OCI-LY7 (cell line): ENCODE measurements around the gene CCDC71L. TPM values are rescaled to one million over a fixed set of nuclear protein-coding genes. Genes with fewer than 3 reads are reported as not detected.

ENCODE experiments used
- BruUV-seq: library from RNA; stranded (reverse); fragments of 400-500 nt; replicated peaks from 2 replicates; lab custom pipeline; 2021; lab: Mats Ljungman, UMichigan
- CTCF ChIA-PET: fragments of 300-600 bp; sonication (Branson Sonifier 250); formaldehyde crosslinking; loops from one replicate; lab custom pipeline; 2022; ENCODE audit warnings: antibody characterized with exemption; ENCODE audit not compliant: unreplicated experiment; lab: Charles Lee
- POLR2A ChIA-PET: fragments of 300-600 bp; sonication (Branson Sonifier 250); formaldehyde crosslinking; loops from one replicate; lab custom pipeline; 2022; ENCODE audit warnings: antibody characterized with exemption; lab: Charles Lee
- DNase-seq: peaks from one replicate; pipeline ENCODE4 v3.0.0-alpha.2; 2015; ENCODE audit warnings: low spot score
- H2AFZ ChIP-seq: fragments of 200-600 bp; sonication (generic), shearing (Covaris generic); 2 replicates; pipeline ENCODE4 v1.6.1; 2014; ENCODE audit warnings: mild to moderate bottlenecking, antibody characterized with exemption, low read length, moderate library complexity
- H3K27ac ChIP-seq: fragments of 200-600 bp; sonication (generic); 2 replicates; pipeline ENCODE4 v1.5.1; 2014; ENCODE audit warnings: mixed run types, low read depth, mild to moderate bottlenecking, moderate library complexity, low read length, inconsistent platforms; ENCODE audit not compliant: poor library complexity, severe bottlenecking
- H3K36me3 ChIP-seq: fragments of 200-600 bp; sonication (generic); 2 replicates; pipeline ENCODE4 v1.6.1; 2014; ENCODE audit warnings: mild to moderate bottlenecking, antibody characterized with exemption, low read length, moderate library complexity, mixed read lengths; ENCODE audit not compliant: insufficient read depth
- H3K4me1 ChIP-seq: fragments of 200-600 bp; sonication (generic); 2 replicates; pipeline ENCODE4 v1.5.1; 2014; ENCODE audit warnings: mild to moderate bottlenecking, low read length; ENCODE audit not compliant: insufficient read depth, poor library complexity, severe bottlenecking
- H3K4me2 ChIP-seq: fragments of 200-600 bp; sonication (generic); 2 replicates; pipeline ENCODE4 v1.6.1; 2014; ENCODE audit warnings: mild to moderate bottlenecking, low read length
- H3K4me3 ChIP-seq: fragments of 200-600 bp; sonication (generic); 2 replicates; pipeline ENCODE4 v1.5.1; 2014; ENCODE audit warnings: mild to moderate bottlenecking, low read depth, low read length; ENCODE audit not compliant: poor library complexity, severe bottlenecking
- H3K79me2 ChIP-seq: fragments of 200-600 bp; sonication (generic); 2 replicates; pipeline ENCODE4 v1.6.1; 2016; ENCODE audit warnings: low read depth, mild to moderate bottlenecking, low read length, moderate library complexity, mixed read lengths; ENCODE audit not compliant: insufficient read depth
- H3K9me2 ChIP-seq: fragments of 200-600 bp; sonication (generic); 2 replicates; pipeline ENCODE4 v1.6.1; 2016; ENCODE audit warnings: mild to moderate bottlenecking, low read length, mixed read lengths; ENCODE audit not compliant: insufficient read depth
- H3K9me3 ChIP-seq: fragments of 200-600 bp; sonication (generic); 2 replicates; pipeline ENCODE4 v1.6.1; 2014; ENCODE audit warnings: mild to moderate bottlenecking, mixed run types, low read length, mixed read lengths
- H4K20me1 ChIP-seq: fragments of 200-600 bp; sonication (generic); 2 replicates; pipeline ENCODE4 v1.6.1; 2014; ENCODE audit warnings: mild to moderate bottlenecking, antibody characterized with exemption, low read length, moderate library complexity, mixed read lengths; ENCODE audit not compliant: insufficient read depth
- CTCF ChIP-seq: fragments of 200-600 bp; sonication (generic); conservative IDR thresholded peaks from 2 replicates; pipeline ENCODE4 v1.5.1; 2014; ENCODE audit warnings: mild to moderate bottlenecking, antibody characterized with exemption, low read length, moderate library complexity, mixed read lengths
- EZH2phosphoT487 ChIP-seq: fragments of 200-600 bp; sonication (generic); IDR thresholded peaks from 2 replicates; pipeline ENCODE4 v1.6.1; 2018; ENCODE audit warnings: low read depth, borderline replicate concordance, mild to moderate bottlenecking, mixed run types, antibody characterized with exemption, low read length, moderate library complexity, mixed read lengths
- intact Hi-C: fragments of 100-400 bp; cut with micrococcal nuclease; formaldehyde crosslinking; loops from one replicate; pipeline ENCODE4 v1.10.0; 2022; ENCODE audit not compliant: unreplicated experiment
- total RNA-seq, 2 experiments: library from RNA; depleted of rRNA in 1 of 2; stranded (reverse); fragments of >200 nt in 1 of 2; shearing (Covaris generic) in 1 of 2; gene quantifications; 2 replicates each; pipeline ENCODE4 v1.2.3, GENCODE V29; 2014 to 2022

Gene CCDC71L
- total RNA-seq, 2 experiments from 2014 or later: 18.5 to 20.5 TPM

GRCh38 chr7:106615808-106616707 lies 44.9 kb downstream of the CCDC71L start:
- Histone ChIP-seq H3K9me2 (no peaks in the 10 kb centered on the region), H2AFZ (no peak overlapping the region), H3K4me2 (no peak overlapping the region), H3K36me3 (no peaks in the 10 kb centered on the region), H3K9me3 (no peaks in the 10 kb centered on the region), H3K4me3 (no peak overlapping the region), H3K79me2 (no peaks in the 10 kb centered on the region), H3K27ac (no peak overlapping the region), H3K4me1 (no peaks in the 10 kb centered on the region), H4K20me1 (no peaks in the 10 kb centered on the region)
- BruUV-seq: no TSS peak
- ChIA-PET POLR2A (interaction anchor here (0.5 kb wide), 1 partner anchor 530 kb away, joined by 5 read pairs; no protein-coding TSS in a partner anchor), CTCF (no interaction called here)
- TF ChIP-seq EZH2phosphoT487: no peak
- TF ChIP-seq CTCF: no peak
- intact Hi-C loops: no loop called here
- no peak for DNase-seq

- POLR2A ChIA-PET: no interaction called here
- Histone ChIP-seq H3K27ac (no peak overlapping the region), H3K9me2 (no peaks in the 10 kb centered on the region)
Observed at GRCh38 chr7:106614751-106615150, 46.2 kb downstream of the CCDC71L start.

More at GRCh38 chr7:106614751-106615150, 46.2 kb downstream of the CCDC71L start:
- no peaks in the 10 kb centered on the region for H3K9me3 ChIP-seq
- DNase-seq: no peak
- no peak for TF ChIP-seq EZH2phosphoT487
- TF ChIP-seq CTCF: no peak
- H3K36me3 ChIP-seq: no peaks in the 10 kb centered on the region
- no peaks in the 10 kb centered on the region for H3K79me2 ChIP-seq
- no peaks in the 10 kb centered on the region for H3K4me1 ChIP-seq
- CTCF ChIA-PET: no interaction called here
- H3K4me2 ChIP-seq: no peak overlapping the region
- intact Hi-C loops: no loop called here
- H2AFZ ChIP-seq: no peak overlapping the region
- BruUV-seq: no TSS peak
- H4K20me1 ChIP-seq: no peaks in the 10 kb centered on the region
- H3K4me3 ChIP-seq: no peak overlapping the region
